Putamen (tissue), 1 donor: ENCODE data around the gene TMEM163.

ENCODE experiments used
- DNase-seq: peaks from one replicate; pipeline ENCODE4 v3.0.0-alpha.2; 2016; ENCODE audit warnings: low spot score

Gene TMEM163

GRCh38 chr2:134692499-134692898 lies 26.3 kb downstream of the TMEM163 start:
- DNase-seq: no peak

GRCh38 chr2:134690629-134691215 lies 28.1 kb downstream of the TMEM163 start:
- DNase-seq: no peak

- DNase-seq: no peak
These were observed 29.5 kb downstream of the TMEM163 start for GRCh38 chr2:134689315-134689714.

GRCh38 chr2:134685967-134686366 lies 32.8 kb downstream of the TMEM163 start:
- no peak for DNase-seq

DNA sequence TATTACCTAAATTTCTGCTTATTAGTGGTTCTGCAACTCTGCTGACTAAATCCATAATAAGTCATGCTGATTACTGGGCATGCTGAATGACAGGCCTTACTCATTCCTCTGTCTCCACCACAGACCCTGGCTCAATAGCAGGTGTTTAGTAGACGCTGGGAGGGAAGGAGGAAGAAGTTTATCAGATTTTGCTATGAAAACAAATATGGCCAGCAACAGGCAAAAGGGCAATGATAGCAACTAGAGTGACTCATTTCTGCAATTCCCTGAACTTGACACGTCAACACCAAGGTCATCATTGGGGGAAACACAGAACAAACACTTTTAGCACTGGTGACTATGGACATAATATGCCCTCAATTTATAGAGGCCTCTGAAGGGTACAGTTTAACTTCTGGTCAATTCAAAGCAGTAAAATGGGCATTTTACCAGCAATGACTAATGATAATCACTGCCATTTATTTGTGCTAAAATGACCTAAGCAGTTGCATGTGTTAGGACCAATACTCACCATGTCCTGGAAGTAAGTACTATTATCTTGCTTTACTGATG lies 35.2 kb downstream of the TMEM163 start:
- DNase-seq: no peak

DNA sequence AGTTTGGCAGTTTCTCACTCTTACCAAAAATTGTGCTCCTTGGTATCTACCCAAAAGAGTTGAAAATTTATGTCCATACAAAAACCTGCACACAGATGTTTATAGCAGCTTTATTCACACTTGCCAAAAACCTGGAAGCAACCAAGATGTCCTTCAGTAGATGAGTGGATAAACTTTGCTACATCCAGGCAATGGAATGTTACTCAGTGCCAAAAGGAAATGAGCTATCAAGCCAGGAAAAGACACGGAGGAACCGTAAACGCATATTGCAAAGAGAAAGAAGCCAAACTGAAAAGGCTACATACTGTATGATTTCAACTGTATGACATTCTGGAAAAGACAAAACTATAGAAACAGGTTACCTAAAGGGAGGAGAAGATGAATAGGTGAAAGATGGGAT lies 36.1 kb downstream of the TMEM163 start:
- DNase-seq: no peak

DNA sequence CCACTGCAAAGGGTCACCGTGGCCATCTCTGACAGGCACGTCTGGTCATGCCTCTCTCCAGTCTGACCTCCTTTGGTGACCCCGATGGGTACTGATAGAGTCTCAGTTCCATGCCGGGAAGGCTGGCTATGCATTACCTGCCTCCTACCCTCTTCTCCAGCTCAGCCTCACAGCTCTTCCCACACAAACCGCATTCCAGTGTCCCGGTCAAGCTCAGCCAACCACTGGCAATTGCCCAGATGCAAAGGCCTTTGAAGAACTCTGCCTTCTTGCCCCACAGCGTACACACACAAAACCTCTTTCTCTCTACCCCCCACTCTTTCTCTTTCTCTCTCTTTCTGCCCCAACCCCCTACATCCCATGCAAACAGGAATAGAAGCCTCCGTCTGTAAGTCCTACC lies 37.6 kb downstream of the TMEM163 start:
- DNase-seq: no peak

DNA sequence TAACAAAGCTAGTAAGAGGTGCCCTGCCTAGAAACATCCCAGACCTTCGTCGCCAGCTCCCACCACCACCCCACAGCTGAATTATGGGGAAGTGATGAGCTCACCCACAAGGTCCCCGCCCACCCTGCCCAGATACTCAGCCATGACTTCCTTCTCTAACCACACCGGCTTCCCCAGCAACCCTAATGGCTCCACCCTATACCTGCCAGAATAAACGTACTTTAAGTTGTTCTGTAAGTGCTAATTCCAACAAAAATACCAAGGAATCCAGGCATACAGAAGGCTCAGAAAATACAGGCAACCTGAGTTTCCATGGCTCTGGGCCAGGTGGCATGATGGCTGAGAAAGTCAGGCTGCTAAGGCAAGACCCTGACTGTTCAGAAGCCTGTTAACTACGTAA lies 39.1 kb downstream of the TMEM163 start:
- no peak for DNase-seq

DNA sequence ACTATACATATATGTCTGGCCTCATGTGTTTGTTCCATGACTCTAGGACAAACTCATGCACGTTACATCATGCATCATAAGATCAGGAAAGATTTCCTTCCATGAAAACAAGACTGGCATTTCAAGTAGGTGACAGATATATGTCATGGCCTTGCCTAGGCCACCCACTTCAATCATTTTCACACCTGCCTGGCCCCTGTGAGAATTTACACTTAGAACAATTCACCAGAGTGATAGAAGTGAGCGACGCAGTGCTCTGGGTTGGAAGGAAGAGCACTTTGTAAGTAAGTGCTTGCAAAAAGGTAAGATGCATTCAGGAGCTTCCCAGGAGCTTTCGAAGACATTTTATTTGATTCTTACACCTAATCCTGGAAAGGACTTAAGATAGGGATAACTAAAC lies 39.5 kb downstream of the TMEM163 start:
- no peak for DNase-seq

- no peak for DNase-seq
These were observed 40.7 kb downstream of the TMEM163 start for GRCh38 chr2:134677856-134678756.

DNA sequence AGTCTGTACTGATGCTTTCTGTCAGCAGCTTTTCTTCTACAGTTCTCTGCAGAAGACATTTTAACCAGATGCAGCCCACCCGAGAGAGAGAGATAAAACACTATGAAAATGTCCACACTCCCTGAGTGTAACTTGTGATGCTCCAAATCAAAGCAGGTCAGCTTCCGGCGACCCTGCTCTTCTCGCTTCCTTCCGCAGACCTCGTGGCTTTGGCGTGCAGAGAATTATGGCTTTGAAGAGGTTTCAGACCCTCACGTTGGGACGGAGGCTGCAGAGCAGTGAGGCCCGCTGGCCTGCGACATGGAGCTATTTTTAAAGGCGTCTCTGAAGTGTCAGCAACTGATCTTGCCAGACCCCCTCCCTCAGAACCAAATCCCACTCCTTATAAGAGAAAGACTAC lies 41.8 kb downstream of the TMEM163 start:
- no peak for DNase-seq

DNA sequence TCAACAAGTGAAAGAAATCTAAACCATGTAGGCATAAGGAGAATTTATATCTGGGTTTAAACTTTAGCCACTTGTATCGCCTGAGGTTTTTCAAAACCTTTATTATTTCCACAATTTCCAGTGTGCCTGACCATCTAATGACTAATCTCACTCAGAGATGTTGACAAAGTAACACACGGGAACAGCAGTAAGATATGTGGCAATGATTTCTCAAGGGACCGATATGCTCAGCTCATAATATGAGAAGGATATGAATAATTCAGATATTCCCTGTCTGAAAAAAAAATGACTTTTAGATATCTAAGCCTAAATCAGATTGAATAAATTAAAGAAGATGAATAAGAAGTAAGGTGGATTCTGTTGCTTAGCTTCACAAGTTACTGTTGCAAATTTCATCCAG lies 43.5 kb downstream of the TMEM163 start:
- DNase-seq: no peak

- DNase-seq: no peak
These were observed 44.1 kb downstream of the TMEM163 start for GRCh38 chr2:134674687-134675086.

DNA sequence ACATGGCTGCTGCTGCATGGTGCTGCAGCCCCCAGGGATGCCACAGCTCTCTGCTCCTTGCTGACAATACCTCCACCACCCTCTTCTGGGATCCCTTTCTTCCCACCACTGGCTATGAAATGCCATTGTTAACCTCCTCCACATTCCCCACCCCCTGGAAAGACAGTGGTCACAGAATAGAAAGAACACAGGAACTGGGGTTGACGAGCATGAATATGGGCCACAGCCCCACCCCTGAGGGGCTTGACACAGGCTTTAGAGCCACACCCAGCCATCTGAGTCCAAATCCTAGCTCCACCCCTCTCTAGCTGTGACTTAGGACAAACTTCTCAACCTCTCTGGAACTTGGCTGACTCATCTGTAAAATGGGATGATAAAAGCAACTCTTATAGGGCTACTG lies 47.3 kb downstream of the TMEM163 start:
- DNase-seq: no peak

DNA sequence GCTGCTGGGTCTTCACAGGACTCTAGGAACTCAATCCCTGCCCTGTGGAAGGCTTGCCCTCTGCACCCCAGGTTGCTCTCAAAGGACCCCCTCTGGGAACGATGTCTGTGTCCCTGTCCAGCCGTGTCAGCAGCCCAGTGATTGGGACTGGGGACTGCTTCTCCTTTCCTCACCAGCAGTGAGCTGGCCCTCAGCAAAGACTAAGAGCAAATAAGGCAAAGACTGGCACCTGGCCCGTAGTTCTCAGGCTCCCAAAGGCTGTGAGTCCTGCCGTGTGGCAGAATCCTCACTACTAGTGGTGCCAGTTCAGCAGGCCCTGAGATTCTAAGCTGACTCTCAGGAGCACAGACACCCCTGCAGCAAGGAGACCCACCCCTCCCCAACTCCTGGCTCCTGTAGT lies 47.8 kb downstream of the TMEM163 start:
- no peak for DNase-seq

- DNase-seq: no peak
These were observed 48.8 kb downstream of the TMEM163 start for GRCh38 chr2:134669731-134670669.

DNA sequence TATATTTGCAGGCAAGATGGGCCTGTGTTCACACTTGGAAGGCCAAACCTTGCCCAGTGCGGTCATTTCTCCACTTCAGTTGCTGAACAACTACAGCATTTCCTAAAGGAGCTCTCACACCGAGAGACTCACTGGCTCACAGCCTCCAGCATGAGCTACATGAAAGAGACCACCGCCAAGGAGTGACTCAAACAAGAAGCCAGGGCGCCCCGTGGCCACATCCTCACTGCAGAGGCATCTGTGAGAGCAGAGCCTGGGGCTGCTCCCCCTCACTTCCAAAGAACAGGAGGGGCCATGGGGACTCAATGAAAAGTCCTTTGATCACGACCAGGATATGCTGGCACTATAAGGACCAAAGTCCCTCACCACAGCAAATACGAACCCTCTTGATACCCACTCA lies 50.0 kb downstream of the TMEM163 start:
- DNase-seq: no peak

DNA sequence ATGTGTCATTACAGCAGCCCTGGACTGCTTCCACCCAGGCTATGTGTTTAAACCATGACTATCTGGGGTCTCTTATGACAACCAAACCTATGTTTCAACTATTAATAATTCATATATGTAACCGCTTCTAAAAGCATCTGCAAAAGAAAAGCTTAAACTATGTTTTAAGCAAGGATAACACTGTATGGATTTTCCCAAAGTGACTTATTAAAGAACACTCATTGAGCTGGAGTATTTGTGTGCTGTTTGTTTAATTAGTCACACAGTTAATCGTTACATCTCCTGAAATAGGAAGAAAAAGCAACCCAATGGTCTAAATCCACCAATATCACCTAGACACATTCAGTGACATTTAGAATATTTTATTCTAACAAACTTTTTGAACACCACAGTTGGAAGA lies 51.3 kb downstream of the TMEM163 start:
- DNase-seq: no peak

- DNase-seq: no peak
These were observed 51.7 kb downstream of the TMEM163 start for GRCh38 chr2:134667081-134667480.

DNA sequence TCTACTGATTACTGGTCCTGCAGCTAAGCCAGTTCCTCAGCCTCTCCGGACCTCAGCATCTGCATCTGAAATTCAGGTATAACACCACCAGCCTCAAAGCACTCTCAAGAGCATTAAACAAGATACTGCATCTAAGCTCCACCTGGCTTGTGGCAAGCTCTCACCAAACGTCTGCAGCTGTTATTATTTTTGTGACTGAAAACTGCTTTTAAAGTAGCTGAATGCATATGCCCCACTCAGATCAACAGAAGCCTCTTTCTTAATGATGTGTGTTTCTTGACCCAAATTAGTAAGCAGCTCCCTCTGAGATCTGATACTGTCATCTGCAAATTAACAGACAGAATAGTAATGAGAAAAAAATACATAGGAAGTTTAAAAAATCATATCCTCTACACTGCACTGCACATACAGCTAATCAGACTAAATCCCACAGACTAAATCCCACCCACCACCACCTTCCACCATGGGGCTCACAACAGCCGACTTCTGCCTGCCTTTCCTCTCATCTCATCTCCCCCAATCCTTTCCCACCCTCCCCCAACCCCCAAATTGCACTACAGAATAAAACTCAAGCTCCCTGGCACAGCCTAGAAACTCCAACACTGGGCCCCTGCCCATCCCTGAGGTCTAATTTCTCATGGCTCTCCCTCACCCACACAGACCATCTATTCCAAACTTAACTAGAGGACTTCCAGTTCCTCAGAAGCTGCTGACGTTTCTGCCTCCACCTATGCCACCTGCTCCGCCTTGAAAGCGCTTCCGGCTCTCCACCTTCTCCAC lies 52.9 kb downstream of the TMEM163 start:
- DNase-seq: no peak
